LNCAP (cell line): ENCODE results near the gene PTPRD.

Source experiments
- CTCF ChIP-seq: fragments of 450-650 bp; IDR thresholded peaks from 2 replicates; pipeline ENCODE4 v1.5.1; 2017; ENCODE audit warnings: mild to moderate bottlenecking

The PTPRD gene

GRCh38 chr9:8394341-8394740 is 2218.5 kb downstream of the PTPRD start:
- TF ChIP-seq CTCF, result no peak

- no peak for TF ChIP-seq CTCF
Measured at GRCh38 chr9:8392866-8393265, 2219.9 kb downstream of the PTPRD start.

DNA sequence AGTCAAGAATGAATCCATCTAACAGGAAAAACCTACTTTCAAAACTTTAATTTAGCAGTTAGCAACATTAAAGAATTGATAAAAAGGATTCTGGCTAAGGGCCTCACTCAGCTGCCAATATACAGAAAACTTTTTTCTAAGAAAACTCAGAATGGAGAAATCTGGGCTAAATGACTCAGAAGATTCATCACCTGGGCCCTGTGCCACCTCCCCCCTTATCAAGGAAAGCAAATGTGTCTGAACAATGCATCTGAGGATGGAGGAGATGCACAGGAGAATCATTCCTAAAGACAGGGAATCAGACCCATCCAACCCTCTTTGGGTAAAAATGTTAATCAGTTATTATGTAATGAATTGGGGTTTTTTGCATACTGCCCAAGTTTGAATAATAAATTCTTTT is 2221.2 kb downstream of the PTPRD start:
- no peak for TF ChIP-seq CTCF

GRCh38 chr9:8391132-8391531 is 2221.7 kb downstream of the PTPRD start:
- TF ChIP-seq CTCF, result no peak

DNA sequence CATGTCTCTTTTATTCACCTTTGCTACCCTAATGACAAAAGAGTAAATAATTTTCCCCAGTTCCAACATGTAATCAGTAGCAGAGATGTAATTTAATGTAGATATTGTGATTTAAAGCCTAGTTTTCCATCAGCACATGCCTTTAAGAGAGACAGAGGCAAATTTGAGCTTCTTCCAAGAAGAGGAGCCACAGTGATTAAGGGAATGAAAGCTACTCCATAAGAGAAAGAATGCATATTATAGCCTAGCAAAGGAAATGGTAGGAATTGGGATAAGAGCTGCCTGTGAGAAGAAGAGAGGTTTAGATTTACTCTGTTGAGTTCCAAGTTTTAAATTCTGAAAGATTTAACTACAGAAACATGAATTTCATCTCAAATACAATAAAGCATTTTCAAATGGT is 2222.2 kb downstream of the PTPRD start:
- no peak for TF ChIP-seq CTCF

GRCh38 chr9:8389531-8389930 is 2223.3 kb downstream of the PTPRD start:
- TF ChIP-seq CTCF, result no peak

- TF ChIP-seq CTCF, result no peak
Measured at GRCh38 chr9:8388132-8388531, 2224.7 kb downstream of the PTPRD start.

DNA sequence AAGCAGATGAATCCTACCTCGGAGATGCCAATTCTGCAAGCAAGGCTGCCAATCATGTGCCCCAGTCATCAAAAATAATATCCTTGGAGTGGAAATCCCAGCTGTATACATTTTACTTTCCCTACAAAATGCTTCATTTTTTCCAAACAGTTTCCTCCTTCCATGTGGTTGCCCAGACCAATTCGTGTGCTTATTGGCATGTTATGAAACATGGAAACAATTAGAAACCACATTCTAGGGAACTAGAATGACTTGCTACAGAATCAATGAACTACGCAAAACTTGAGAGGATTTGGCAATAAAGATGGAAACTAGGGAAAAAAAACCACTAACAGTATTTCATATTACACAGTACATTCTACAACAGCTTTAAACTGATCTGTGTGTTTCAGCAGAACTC is 2228.7 kb downstream of the PTPRD start:
- no peak for TF ChIP-seq CTCF
